IMR-90 (cell line): ENCODE data around the gene SVIL. TPM values are rescaled to one million over a fixed set of nuclear protein-coding genes. Genes with fewer than 3 reads are reported as not detected.

ENCODE experiments used
- ATAC-seq: fragments of 200-7000 bp; cut with Tn5 transposase; 2 replicates; pipeline ENCODE4 v1.9.1; 2020; ENCODE audit warnings: low read depth, mild to moderate bottlenecking, moderate library complexity
- BruUV-seq: library from RNA; stranded (reverse); fragments of 400-500 nt; replicated peaks from 2 replicates; lab custom pipeline; 2021; lab: Mats Ljungman, UMichigan
- CTCF ChIA-PET: fragments of 300-600 bp; formaldehyde crosslinking; extraction: SDS; loops from one replicate; lab custom pipeline; 2021; ENCODE audit warnings: antibody characterized with exemption; lab: Yijun Ruan, JAX
- POLR2A ChIA-PET: fragments of 300-600 bp; sonication (Branson Sonifier 250); formaldehyde crosslinking; loops from one replicate; lab custom pipeline; 2022; ENCODE audit warnings: antibody characterized with exemption; ENCODE audit not compliant: unreplicated experiment; lab: Charles Lee
- DNase-seq: peaks from one replicate; pipeline ENCODE4 v3.0.0; 2013
- H2AFZ ChIP-seq: replicated peaks from 2 replicates; pipeline ENCODE3; 2013; ENCODE audit warnings: low read length, mild to moderate bottlenecking; ENCODE audit not compliant: poor library complexity
- H2AK5ac ChIP-seq: 2 replicates; pipeline ENCODE4 v1.6.1; 2013; ENCODE audit warnings: low read depth, low read length, inconsistent platforms
- H2AK9ac ChIP-seq: replicated peaks from 2 replicates; pipeline ENCODE3; 2013; ENCODE audit warnings: mild to moderate bottlenecking, low read depth, low read length, moderate library complexity; ENCODE audit not compliant: poor library complexity
- H2BK120ac ChIP-seq: 2 replicates; pipeline ENCODE4 v1.6.1; 2013; ENCODE audit warnings: low read depth, low read length, inconsistent platforms
- H2BK15ac ChIP-seq: 3 replicates; pipeline ENCODE4 v1.6.1; 2013; ENCODE audit warnings: low read depth, low read length, inconsistent platforms
- H2BK20ac ChIP-seq: 2 replicates; pipeline ENCODE4 v1.6.1; 2013; ENCODE audit warnings: low read depth, mild to moderate bottlenecking, inconsistent platforms, low read length, moderate library complexity
- H2BK5ac ChIP-seq: 2 replicates; pipeline ENCODE4 v1.6.1; 2013; ENCODE audit warnings: mild to moderate bottlenecking, low read depth, low read length, inconsistent platforms; ENCODE audit not compliant: poor library complexity, severe bottlenecking
- H3K14ac ChIP-seq: replicated peaks from 2 replicates; pipeline ENCODE4 v1.6.1; 2013; ENCODE audit warnings: low read depth, low read length, inconsistent platforms
- H3K18ac ChIP-seq: 2 replicates; pipeline ENCODE4 v1.6.1; 2013; ENCODE audit warnings: low read depth, low read length, control low read depth
- H3K23ac ChIP-seq: 2 replicates; pipeline ENCODE4 v1.6.1; 2013; ENCODE audit warnings: low read depth, low read length, inconsistent platforms
- H3K27ac ChIP-seq: 2 replicates; pipeline ENCODE4 v1.5.1; 2013; ENCODE audit warnings: mild to moderate bottlenecking, control low read depth, low read length; ENCODE audit not compliant: insufficient read depth
- H3K27me3 ChIP-seq: 2 replicates; pipeline ENCODE4 v1.6.1; 2013; ENCODE audit warnings: low read length; ENCODE audit not compliant: control insufficient read depth, insufficient read depth
- H3K36me3 ChIP-seq: 2 replicates; pipeline ENCODE4 v1.6.1; 2013; ENCODE audit warnings: low read length, mixed read lengths; ENCODE audit not compliant: control insufficient read depth, insufficient read depth
- H3K4ac ChIP-seq: 2 replicates; pipeline ENCODE4 v1.6.1; 2013; ENCODE audit warnings: low read depth, low read length, inconsistent platforms
- H3K4me1 ChIP-seq: 2 replicates; pipeline ENCODE4 v1.6.1; 2013; ENCODE audit warnings: low read length, mixed read lengths; ENCODE audit not compliant: control insufficient read depth, insufficient read depth
- H3K4me2 ChIP-seq: 2 replicates; pipeline ENCODE4 v1.6.1; 2013; ENCODE audit warnings: low read depth, mild to moderate bottlenecking, control low read depth, low read length, moderate library complexity
- H3K4me3 ChIP-seq: 2 replicates; pipeline ENCODE4 v1.5.1; 2013; ENCODE audit warnings: low read depth, mild to moderate bottlenecking, control low read depth, low read length, moderate library complexity; ENCODE audit not compliant: insufficient read depth
- H3K56ac ChIP-seq: 2 replicates; pipeline ENCODE4 v1.6.1; 2013; ENCODE audit warnings: low read length, inconsistent platforms; ENCODE audit not compliant: insufficient read depth; ENCODE audit errors: extremely low read depth
- H3K79me1 ChIP-seq, 2 experiments: 2 replicates each; pipeline ENCODE4 v1.6.1; 2013; ENCODE audit warnings: low read length in 2 of 2, inconsistent platforms in 1 of 2, low read depth in 1 of 2
- H3K9ac ChIP-seq: 2 replicates; pipeline ENCODE4 v1.6.1; 2013; ENCODE audit warnings: low read depth, low read length, control low read depth
- H3K9me1 ChIP-seq: 2 replicates; pipeline ENCODE4 v1.6.1; 2013; ENCODE audit warnings: low read length, inconsistent platforms; ENCODE audit not compliant: insufficient read depth
- H3K9me3 ChIP-seq: 2 replicates; pipeline ENCODE4 v1.6.1; 2013; ENCODE audit warnings: low read length; ENCODE audit not compliant: control insufficient read depth, insufficient read depth
- H4K20me1 ChIP-seq: 2 replicates; pipeline ENCODE4 v1.6.1; 2013; ENCODE audit warnings: low read length, inconsistent platforms; ENCODE audit not compliant: insufficient read depth
- H4K5ac ChIP-seq: 2 replicates; pipeline ENCODE4 v1.6.1; 2013; ENCODE audit warnings: mild to moderate bottlenecking, low read depth, low read length, control low read depth
- H4K8ac ChIP-seq, 2 experiments: 2 replicates each; pipeline ENCODE4 v1.6.1; 2013; ENCODE audit warnings: low read depth in 2 of 2, low read length in 2 of 2, control low read depth in 1 of 2, inconsistent platforms in 1 of 2
- H4K91ac ChIP-seq: 2 replicates; pipeline ENCODE4 v1.6.1; 2013; ENCODE audit warnings: low read depth, low read length, inconsistent platforms; ENCODE audit not compliant: insufficient read depth
- CEBPB ChIP-seq: IDR thresholded peaks from 2 replicates; pipeline ENCODE4 v1.6.1; 2012; ENCODE audit warnings: low read depth, low read length, improper control_type of control experiment
- CHD1 ChIP-seq: IDR thresholded peaks from 2 replicates; pipeline ENCODE4 v1.6.1; 2012; ENCODE audit warnings: low read depth, low read length, improper control_type of control experiment
- FOS ChIP-seq: fragments of 150-350 bp; IDR thresholded peaks from 2 replicates; pipeline ENCODE4 v1.6.1; 2016; ENCODE audit warnings: low read depth, low read length
- MXI1 ChIP-seq: IDR thresholded peaks from 2 replicates; pipeline ENCODE4 v1.6.1; 2012; ENCODE audit warnings: low read depth, mild to moderate bottlenecking, low read length, moderate library complexity, borderline replicate concordance
- RAD21 ChIP-seq: IDR thresholded peaks from 2 replicates; pipeline ENCODE4 v1.6.1; 2012; ENCODE audit warnings: low read length, improper control_type of control experiment
- SMC3 ChIP-seq: fragments of 150-350 bp; IDR thresholded peaks from 2 replicates; pipeline ENCODE4 v1.6.1; 2016; ENCODE audit warnings: low read depth, mild to moderate bottlenecking, antibody characterized with exemption, low read length, moderate library complexity
- WGBS, 2 experiments: methylation state at CpG; one replicate each; pipeline versions ENCODE4 v1.1.5 to v1.1.7; 2013; ENCODE audit warnings: missing lambda C conversion rate in 2 of 2; ENCODE audit not compliant: insufficient read length in 1 of 2; ENCODE audit errors: extremely low coverage in 2 of 2; 5-methylcytosine and 5-hydroxymethylcytosine counted together
- dilution Hi-C: fragments of 300-500 bp; cut with HindIII; formaldehyde crosslinking; loops from one replicate; pipeline ENCODE4 v1.14.3; 2018; ENCODE audit warnings: low sequenced_read_pairs; ENCODE audit not compliant: unreplicated experiment
- in situ Hi-C: fragments of 300-500 bp; cut with MboI; formaldehyde crosslinking; loops from 3 replicates; pipeline ENCODE4 v1.14.3; 2019; ENCODE audit warnings: low sequenced_read_pairs, inconsistent platforms, mixed read lengths
- intact Hi-C: fragments of 100-400 bp; cut with micrococcal nuclease; formaldehyde crosslinking; loops from 2 replicates; pipeline ENCODE4 v1.10.0; 2022
- polyA plus RNA-seq, 3 experiments: library from polyadenylated mRNA; depleted of rRNA; stranded (reverse); fragments of >200 nt; gene quantifications; 2 replicates each; pipeline ENCODE4 v1.2.3, GENCODE V29; 2012; ENCODE audit warnings: low replicate concordance in 1 of 3
- total RNA-seq: library from RNA; depleted of rRNA; stranded (reverse); fragments of >200 nt; gene quantifications from 2 replicates; pipeline ENCODE4 v1.2.3, GENCODE V29; 2012
- TF ChIP-seq, protein P1 (sequence below): conservative IDR thresholded peaks from 2 replicates; pipeline ENCODE4 v1.5.1; 2012; ENCODE audit warnings: mild to moderate bottlenecking, low read depth, low read length, improper control_type of control experiment

Gene SVIL
- total and polyA plus RNA-seq, 2 of the 4 experiments (the other 2 are of a cell fraction), result 11.5 to 11.6 TPM

DNA sequence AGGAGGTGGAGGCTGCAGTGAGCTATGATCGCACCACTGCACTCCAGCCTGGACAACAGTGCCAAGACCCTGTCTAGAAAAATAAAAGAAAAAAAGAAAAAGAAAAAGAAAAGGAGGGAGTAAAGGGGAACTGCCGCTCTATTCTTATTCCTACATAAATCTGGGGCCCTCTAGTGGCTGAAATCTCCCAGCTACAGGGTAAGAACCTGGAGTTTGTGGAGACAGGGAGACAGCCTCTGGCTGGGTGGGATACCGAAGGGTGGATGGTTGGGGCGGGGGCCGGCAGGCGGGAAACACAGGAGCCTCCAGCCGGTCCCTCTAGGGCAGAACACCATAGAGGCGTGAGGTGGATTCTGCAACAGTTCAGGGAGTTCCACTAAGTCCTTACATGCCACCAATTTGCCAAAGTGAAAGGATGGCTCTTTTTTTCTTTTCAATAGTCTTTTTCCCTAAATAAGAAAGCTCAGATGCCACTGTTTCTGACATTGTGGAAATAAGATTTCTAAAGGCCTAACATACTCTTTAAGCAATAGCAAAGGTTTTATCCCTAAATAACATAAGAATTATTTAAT, 117.3 kb downstream of the SVIL start:
- H4K91ac ChIP-seq, result no peak overlapping the region
- no peak overlapping the region for H2AFZ ChIP-seq
- H3K36me3 ChIP-seq, result peaks cover 32% of the 10 kb centered on the region
- TF ChIP-seq SMC3, result peak; percentile 34; the same call in 1 of the 2 replicates
- TF ChIP-seq FOS, result no peak
- TF ChIP-seq, protein P1, sequence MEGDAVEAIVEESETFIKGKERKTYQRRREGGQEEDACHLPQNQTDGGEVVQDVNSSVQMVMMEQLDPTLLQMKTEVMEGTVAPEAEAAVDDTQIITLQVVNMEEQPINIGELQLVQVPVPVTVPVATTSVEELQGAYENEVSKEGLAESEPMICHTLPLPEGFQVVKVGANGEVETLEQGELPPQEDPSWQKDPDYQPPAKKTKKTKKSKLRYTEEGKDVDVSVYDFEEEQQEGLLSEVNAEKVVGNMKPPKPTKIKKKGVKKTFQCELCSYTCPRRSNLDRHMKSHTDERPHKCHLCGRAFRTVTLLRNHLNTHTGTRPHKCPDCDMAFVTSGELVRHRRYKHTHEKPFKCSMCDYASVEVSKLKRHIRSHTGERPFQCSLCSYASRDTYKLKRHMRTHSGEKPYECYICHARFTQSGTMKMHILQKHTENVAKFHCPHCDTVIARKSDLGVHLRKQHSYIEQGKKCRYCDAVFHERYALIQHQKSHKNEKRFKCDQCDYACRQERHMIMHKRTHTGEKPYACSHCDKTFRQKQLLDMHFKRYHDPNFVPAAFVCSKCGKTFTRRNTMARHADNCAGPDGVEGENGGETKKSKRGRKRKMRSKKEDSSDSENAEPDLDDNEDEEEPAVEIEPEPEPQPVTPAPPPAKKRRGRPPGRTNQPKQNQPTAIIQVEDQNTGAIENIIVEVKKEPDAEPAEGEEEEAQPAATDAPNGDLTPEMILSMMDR, result peak; percentile 46
- TF ChIP-seq MXI1, result no peak
- TF ChIP-seq CHD1, result no peak
- TF ChIP-seq RAD21, result peak; percentile 22; the same call in 1 of the 2 replicates
- TF ChIP-seq CEBPB, result no peak
- no peak overlapping the region for H2BK20ac ChIP-seq
- no peak overlapping the region for H2BK5ac ChIP-seq
- H3K4me1 ChIP-seq, result no peaks in the 10 kb centered on the region
- peaks cover 3 to 10% of the 10 kb centered on the region in 2 experiments; a peak in 2 of 4 replicates for H3K79me1 ChIP-seq
- DNase-seq (peak; percentile 45), ATAC-seq (peak; percentile 71)
- no peak overlapping the region for H2BK120ac ChIP-seq
- H3K4ac ChIP-seq, result no peak overlapping the region
- WGBS, 2 experiments, result 88% methylated on average over 1 of the region's 8 CpGs; no CpG with 5 or more reads in 1 of the 2 experiments
- dilution Hi-C loops (no loop called here), intact Hi-C loops (no loop called here), in situ Hi-C loops (no loop called here)
- H2AK9ac ChIP-seq, result no peak overlapping the region
- no peaks in the 10 kb centered on the region for H3K9me1 ChIP-seq
- H3K9me3 ChIP-seq, result no peaks in the 10 kb centered on the region
- H3K27me3 ChIP-seq, result no peaks in the 10 kb centered on the region
- H4K5ac ChIP-seq, result no peak overlapping the region
- no peak overlapping the region for H3K9ac ChIP-seq
- H4K8ac ChIP-seq, result no peak overlapping the region
- H3K14ac ChIP-seq, result no peak overlapping the region
- H3K4me3 ChIP-seq, result no peak overlapping the region
- no peak overlapping the region for H3K18ac ChIP-seq
- H4K20me1 ChIP-seq, result peaks cover 6% of the 10 kb centered on the region
- H3K27ac ChIP-seq, result no peak overlapping the region
- H3K4me2 ChIP-seq, result no peak overlapping the region
- ChIA-PET POLR2A (no interaction called here), CTCF (interaction anchor here (0.6 to 1.3 kb wide), 6 partner anchors 10 to 341 kb away, joined by 3 to 6 read pairs (median 4); no protein-coding TSS in a partner anchor)
- H3K56ac ChIP-seq, result no peak overlapping the region
- BruUV-seq, result no TSS peak
- H2BK15ac ChIP-seq, result no peak overlapping the region
- no peak overlapping the region for H3K23ac ChIP-seq
- H2AK5ac ChIP-seq, result no peak overlapping the region
